Thyroid gland (tissue), 4 donors: ENCODE measurements around the gene SLC39A8.

Source experiments
- POLR2A ChIP-seq, 2 donors: fragments of 450-650 bp; IDR thresholded peaks; one replicate each; pipeline ENCODE4 v1.6.1; 2017; ENCODE audit warnings: antibody characterized with exemption in 2 of 2, mild to moderate bottlenecking in 2 of 2, moderate library complexity in 1 of 2
- TF ChIP-seq, protein P1 (sequence below), 6 experiments: fragments of 200-600 bp in 3 of 6; fragments of 450-650 bp in 3 of 6; sonication (generic) in 3 of 6; IDR thresholded peaks; one replicate each; pipeline ENCODE4 v1.5.1; 2016 to 2019; ENCODE audit warnings: antibody characterized with exemption in 6 of 6, mild to moderate bottlenecking in 2 of 6, inconsistent platforms in 1 of 6, moderate library complexity in 1 of 6

DNA sequence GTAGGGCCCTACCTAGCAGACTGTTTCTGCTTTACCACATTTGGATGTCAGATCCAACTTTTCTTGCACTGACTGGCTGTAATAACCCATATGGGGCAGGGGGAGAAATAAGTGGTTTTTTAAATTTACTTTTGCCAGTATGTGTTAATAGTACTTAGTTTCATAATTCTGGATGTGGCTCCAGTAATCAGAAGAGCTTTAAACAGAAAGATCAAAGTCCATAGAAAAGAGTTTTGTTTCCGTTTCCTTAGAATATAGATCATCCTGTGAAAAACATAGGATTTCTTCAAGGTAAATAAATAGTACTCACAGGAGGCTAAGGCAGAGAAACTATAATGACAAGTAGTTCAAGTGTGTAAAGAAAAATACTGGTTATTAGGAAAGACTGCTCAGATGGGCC is 85.6 kb downstream of the SLC39A8 start:
- TF ChIP-seq, protein P1, sequence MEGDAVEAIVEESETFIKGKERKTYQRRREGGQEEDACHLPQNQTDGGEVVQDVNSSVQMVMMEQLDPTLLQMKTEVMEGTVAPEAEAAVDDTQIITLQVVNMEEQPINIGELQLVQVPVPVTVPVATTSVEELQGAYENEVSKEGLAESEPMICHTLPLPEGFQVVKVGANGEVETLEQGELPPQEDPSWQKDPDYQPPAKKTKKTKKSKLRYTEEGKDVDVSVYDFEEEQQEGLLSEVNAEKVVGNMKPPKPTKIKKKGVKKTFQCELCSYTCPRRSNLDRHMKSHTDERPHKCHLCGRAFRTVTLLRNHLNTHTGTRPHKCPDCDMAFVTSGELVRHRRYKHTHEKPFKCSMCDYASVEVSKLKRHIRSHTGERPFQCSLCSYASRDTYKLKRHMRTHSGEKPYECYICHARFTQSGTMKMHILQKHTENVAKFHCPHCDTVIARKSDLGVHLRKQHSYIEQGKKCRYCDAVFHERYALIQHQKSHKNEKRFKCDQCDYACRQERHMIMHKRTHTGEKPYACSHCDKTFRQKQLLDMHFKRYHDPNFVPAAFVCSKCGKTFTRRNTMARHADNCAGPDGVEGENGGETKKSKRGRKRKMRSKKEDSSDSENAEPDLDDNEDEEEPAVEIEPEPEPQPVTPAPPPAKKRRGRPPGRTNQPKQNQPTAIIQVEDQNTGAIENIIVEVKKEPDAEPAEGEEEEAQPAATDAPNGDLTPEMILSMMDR (IDR thresholded peaks at IDR 0.05), result no peak
- no peak for TF ChIP-seq POLR2A (IDR thresholded peaks at IDR 0.05)
